C4-2B (cell line): ENCODE data around the gene SCN7A.

ENCODE experiments used
- CTCF ChIP-seq: fragments of 450-650 bp; conservative IDR thresholded peaks from 2 replicates; pipeline ENCODE4 v1.5.1; 2017; ENCODE audit warnings: mild to moderate bottlenecking
- ZFX ChIP-seq: fragments of 450-650 bp; IDR thresholded peaks from 2 replicates; pipeline ENCODE4 v1.6.1; 2017

- TF ChIP-seq CTCF, result no peak
- TF ChIP-seq ZFX, result no peak
These were observed 87.7 kb downstream of the SCN7A start for GRCh38 chr2:166406374-166406773.
